ENCODE data around the gene OBI1.
A peak's percentile ranks its signal among the peaks of the same experiment; 100 is the strongest.
"Not testable (repeated sequence)": the region's sequence is repeated elsewhere in the genome, so short reads cannot be mapped to it uniquely, and the experiment has no call there.

The OBI1 gene

GRCh38 chr13:78658630-78659449, at the start of gene OBI1:
TSS of gene OBI1 (minus strand) at chr13:78659155. CDS start at chr13:78659120, 35 bp downstream.
- peak; percentile 64 for FAIRE-seq

- FAIRE-seq = no peak
These were observed 42.4 kb upstream of the OBI1 start for GRCh38 chr13:78701383-78701782.

- no peak for FAIRE-seq
These were observed 41.4 kb upstream of the OBI1 start for GRCh38 chr13:78700121-78700910.

GRCh38 chr13:78689011-78689410, 30.1 kb upstream of the OBI1 start:
- FAIRE-seq = no peak

- no peak for FAIRE-seq
These were observed 27.5 kb upstream of the OBI1 start for GRCh38 chr13:78686461-78686860.

GRCh38 chr13:78680576-78681350, 21.8 kb upstream of the OBI1 start:
- no peak for FAIRE-seq

DNA sequence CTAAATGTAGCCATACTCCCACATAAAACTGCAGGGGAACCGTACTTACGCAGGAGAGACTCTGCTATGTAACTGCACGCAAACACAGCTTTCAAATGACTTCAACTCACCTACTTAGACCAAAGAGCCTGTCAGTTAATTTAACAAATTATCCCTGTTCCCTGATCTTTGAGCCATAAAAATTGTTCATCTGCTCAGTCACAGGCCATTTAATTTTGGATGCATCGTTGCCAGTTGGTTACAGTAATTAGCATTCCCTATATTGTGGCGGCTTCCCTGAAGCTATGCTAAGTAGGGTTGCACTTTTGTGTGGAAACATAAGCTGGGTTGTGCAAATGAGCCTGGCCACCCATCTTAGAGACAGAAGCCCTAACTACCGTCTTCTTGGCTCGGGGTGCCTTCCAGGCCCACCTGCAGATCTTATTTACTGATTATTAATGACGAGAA, 21.2 kb upstream of the OBI1 start:
- no peak for FAIRE-seq

DNA sequence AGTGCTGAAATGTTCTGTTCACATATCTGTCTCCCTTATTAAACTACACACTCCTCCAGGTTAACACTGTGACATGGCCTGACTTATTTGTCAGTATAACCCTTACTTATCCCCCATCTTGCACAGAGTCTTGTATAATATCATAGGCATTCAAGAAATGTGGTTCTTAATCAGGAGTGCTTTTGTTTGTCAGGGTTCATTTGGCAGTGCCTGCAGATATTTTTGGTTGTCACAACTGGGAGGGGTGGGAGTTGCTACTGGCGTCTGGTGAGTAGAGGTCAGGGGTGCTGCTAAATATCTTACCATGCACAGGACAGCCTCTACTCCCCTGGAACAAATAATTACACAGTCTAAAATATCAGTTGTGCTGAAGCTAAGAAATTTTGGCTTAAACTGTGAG, 20.4 kb upstream of the OBI1 start:
- no peak for FAIRE-seq

DNA sequence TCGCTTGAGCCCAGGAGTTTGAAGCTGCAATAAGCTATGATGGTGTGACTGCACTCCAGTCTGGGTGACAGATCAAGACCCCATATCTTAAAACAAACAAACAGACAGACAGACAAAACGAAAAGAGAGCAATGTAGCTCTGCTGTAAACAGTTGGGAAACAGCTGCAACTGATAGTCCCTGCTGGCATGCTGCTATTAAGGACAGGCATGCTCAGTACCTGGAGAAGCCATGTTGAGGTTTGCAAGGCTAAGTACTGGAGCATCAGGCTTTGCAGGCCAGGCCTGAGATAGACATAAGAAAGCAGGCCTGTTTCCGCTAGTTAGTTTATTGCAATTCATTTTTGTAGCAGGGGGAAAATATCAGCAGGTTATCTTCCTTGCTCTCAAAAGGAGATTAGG, 16.2 kb upstream of the OBI1 start:
- no peak for FAIRE-seq

DNA sequence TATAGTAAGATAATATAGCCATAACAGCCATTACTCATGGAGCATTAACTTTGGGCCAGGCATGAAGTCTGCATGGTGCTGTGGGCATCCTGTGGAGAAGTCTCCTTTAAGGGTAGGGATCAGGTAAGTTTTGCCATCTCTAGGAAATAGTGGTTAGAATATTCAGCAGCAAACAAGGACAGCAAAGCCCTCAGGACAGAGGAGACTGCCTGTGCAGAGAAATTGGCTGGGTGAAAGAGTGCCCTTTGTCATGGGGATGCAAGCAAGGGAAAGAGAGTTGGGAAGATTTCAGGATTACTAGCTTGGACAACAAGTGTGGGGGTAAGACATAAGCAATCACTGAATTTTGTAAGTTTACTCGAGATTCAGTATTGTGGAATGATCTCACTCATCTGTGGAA, 15.7 kb upstream of the OBI1 start:
- FAIRE-seq = no peak

GRCh38 chr13:78662467-78662866, 3.5 kb upstream of the OBI1 start:
- FAIRE-seq = no peak

- no peak for FAIRE-seq
These were observed 1.5 kb upstream of the OBI1 start for GRCh38 chr13:78660495-78660857.

DNA sequence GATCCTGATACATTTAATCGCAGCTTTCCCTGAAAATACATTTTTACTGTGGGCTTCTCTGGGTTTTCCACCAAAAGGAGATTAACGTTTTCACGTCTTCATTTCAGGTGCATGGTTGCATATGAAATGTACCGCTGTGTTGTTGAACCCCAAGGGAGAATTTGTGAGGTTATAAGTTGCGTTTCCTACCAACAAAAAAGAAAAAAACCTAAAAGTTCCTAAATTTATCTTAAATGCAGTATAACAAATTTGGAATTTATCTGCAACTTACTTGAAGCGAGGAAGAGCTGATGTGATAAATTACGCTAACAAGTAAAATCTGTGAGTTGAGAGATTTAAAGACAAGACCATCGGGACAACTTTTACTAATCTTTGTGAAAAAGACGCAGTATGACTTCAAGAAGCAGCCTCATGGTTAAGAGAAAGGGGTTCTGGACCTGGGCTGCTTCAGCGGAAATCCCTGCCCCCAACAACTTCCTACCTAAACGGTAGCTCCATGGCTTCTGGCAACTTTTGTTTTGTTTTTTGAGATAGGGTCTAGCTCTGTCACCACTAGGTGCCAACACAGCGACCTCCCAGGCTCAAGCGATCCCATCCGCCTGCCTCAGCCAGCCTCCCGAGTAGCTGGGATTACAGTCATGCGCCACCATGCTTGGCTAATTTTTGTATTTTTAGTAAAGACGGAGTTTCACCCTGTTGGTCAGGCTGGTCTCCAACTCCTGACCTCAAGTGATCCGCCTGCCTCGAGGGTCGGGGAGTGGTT, 958 bp upstream of the OBI1 start:
- no peak for FAIRE-seq

GRCh38 chr13:78659450-78659730, 435 bp upstream of the OBI1 start:
- FAIRE-seq = no peak

DNA sequence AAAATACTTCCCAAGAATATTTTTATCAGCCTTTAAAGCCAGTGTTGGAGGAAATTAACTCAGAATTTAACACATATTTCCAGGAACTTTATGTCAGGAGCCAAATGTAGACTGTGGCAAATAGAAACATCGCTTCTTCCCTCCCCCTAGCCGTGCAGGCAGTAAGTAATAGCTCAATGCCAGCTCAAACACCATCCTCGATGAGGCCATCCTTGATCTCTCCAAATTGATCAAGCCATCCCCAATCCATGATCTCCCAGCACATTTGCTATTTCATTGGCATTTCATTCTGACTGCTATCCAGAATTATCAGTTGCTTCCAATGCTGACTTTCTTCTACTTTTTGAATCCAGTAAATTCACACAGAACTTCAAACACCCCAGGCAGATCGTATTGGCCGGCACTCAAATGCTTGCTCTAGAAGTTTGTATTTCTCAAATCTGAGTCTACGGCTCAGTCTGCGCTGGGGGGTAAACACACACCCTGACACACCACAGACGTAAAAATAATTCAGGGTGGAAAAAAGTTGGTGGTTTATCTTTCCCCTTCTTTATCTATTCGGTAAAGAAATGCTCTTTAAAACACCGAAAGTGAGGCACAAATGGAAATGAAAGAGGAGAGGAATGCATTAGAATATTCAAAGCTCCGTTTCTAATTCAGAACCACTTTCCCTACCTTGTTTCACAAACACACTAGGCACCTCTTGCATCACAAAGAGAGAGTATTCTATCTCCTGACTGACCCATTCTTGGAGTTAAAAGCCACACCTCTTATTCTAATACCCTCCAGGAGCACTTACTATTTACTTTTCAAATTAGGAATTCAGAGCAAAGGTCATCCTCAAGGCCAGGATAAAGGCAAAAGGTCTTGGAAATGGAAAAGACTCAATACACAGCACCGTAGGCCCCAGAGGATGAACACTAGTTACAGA, 991 bp downstream of the OBI1 start:
- FAIRE-seq = no peak

DNA sequence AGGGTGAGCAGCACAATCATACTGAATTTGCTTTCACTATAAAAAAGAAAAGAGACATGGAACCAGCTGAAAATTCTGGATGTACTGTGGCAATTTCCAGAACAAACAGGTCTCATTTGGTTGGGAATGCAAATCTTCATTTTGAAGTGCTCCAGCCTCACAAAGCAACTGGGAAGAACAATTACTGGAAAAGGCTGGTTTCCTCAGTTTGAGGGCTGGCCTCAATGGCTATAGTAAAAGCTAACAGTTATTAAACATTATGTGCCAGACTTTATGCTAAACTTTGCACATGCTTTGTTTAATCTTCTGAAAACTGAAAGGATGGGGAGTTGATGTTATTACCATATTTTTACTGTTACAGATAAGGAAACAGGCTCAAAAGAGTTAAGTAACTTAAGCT, 3.0 kb downstream of the OBI1 start:
- no peak for FAIRE-seq

DNA sequence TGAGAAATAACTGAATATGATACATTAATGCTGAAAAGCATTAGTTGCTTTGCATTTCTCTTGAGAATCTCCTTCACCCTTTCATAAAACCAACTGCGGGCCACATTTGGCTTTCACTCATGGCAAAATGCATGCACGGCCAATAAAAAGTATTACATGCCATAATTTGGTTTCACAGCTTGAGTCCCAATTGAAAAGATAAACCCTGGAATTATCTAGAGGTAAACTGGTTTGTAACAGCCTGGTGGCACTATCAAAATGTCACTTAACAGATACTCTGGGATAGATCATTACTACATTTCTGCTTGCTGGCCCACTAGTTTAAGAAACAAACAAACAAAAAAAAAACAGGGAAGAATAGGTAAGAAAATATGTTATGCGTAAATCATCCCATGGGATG, 3.9 kb downstream of the OBI1 start:
- FAIRE-seq = no peak

- FAIRE-seq = no peak
These were observed 6.3 kb downstream of the OBI1 start for GRCh38 chr13:78652651-78653050.

DNA sequence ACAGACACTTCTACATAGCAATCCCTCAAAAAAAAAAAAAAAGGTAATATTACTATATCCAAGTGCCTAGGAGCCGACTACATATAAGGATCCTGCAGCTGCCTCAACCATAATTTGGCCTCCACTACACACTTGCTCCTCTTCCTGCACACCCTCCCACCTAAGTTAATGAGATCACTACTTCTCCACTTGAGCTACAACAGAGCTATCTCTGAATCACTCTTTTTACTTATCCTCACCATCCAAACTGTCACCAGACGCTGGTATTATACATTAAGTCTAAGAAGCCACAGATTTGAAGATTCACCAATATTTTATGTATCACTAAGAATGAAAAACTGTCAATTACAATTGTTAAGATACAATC, 8.3 kb downstream of the OBI1 start:
- no peak for FAIRE-seq

GRCh38 chr13:78649997-78650716, 8.8 kb downstream of the OBI1 start:
- no peak for FAIRE-seq

DNA sequence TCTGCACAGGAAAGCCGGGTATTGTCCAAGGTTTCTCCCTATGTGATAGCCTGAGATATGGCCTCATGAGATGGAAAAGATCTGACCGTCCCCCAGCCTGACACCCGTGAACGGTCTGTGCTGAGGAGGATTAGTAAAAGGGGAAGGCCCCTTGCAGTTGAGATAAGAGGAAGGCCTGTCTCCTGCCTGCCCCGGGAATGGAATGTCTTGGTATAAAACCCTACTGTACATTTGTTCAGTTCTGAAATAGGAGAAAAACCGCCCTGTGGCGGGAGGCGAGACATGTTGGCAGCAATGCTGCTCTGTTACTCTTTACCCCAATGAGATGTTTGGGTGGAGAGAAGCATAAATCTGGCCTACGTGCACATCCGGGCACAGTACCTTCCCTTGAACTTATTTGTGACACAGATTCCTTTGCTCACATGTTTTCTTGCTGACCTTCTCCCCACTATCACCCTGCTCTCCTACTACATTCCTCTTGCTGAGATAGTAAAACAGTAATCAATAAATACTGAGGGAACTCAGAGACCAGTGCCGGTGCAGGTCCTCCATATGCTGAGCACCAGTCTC, 11.8 kb downstream of the OBI1 start:
- FAIRE-seq = not testable (repeated sequence)

Data from A204.1 (cell line).